HPDE6-E6E7 (cell line): ENCODE data around the gene OR6B3.

Experiments used
- DNase-seq: peaks from one replicate; pipeline ENCODE4 v3.0.0; 2011; ENCODE audit warnings: missing footprints; ENCODE audit errors: extremely low spot score

OR6B3 gene

DNA sequence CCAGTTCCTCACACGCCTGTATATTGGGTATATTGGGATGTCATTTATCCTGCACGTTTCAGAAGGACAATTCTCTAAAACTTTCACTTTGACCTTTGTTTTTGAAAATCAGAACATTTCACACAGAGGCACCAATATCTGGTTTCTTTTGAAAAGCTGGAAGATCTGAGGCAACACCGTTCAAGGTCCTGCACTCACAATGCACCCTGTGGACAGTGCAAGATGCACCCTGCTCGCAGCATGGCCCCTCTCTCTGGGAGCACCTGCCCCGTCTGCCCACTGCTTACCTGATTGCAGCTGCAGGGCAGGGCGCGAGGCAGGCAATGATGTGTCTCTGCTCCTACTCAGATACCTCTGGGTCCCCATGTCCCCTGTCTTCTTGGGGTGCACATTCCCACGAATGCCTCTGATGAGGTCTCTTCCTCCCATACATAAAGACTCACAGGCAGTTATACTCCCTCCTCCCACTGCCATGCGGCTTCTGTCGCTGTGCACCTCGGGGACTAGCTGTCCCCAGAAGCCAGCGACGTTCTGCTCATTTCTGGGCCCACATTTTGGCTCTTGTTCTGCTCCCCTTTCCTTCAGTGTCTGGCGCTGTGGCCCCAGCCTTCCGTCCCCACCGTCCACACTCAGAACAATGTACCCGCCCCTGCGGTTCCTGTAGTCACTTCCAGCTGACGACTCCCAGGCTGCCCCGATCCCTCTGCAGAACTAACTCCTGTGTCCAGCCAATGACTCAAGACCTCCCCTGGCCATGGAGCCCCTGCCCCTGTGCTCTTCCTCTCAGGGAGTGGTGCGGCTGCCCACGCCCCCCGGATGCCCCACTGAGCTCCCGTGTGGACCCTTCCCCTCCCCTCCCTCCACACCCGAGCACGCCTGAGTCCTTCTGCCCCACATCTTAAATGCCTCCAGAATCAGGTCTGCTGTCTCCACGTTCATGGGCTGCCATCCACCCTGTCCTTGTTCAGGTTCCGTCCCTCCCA, at the start of gene OR6B3:
Gene OR6B3 (minus strand): TSS at position 349 of the 983 bp plus-strand sequence.
- no peak for DNase-seq

DNA sequence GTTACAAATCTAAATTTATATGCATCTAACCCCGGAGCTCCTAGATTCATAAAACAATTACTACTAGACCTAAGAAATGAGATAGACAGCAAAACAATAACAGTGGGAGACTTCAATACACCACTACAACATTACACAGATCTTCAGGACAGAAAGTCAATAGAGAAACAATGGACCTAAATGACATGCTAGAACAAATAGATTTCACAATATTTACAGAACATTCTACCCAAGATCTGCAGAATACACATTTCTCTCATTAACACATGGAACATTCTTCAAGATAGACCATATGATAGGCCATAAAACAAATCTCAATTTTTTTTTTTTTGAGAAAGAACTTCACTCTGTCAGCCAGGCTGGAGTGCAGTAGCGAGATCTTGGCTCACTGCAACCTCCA, 45.0 kb upstream of the OR6B3 start:
- DNase-seq, result no peak

DNA sequence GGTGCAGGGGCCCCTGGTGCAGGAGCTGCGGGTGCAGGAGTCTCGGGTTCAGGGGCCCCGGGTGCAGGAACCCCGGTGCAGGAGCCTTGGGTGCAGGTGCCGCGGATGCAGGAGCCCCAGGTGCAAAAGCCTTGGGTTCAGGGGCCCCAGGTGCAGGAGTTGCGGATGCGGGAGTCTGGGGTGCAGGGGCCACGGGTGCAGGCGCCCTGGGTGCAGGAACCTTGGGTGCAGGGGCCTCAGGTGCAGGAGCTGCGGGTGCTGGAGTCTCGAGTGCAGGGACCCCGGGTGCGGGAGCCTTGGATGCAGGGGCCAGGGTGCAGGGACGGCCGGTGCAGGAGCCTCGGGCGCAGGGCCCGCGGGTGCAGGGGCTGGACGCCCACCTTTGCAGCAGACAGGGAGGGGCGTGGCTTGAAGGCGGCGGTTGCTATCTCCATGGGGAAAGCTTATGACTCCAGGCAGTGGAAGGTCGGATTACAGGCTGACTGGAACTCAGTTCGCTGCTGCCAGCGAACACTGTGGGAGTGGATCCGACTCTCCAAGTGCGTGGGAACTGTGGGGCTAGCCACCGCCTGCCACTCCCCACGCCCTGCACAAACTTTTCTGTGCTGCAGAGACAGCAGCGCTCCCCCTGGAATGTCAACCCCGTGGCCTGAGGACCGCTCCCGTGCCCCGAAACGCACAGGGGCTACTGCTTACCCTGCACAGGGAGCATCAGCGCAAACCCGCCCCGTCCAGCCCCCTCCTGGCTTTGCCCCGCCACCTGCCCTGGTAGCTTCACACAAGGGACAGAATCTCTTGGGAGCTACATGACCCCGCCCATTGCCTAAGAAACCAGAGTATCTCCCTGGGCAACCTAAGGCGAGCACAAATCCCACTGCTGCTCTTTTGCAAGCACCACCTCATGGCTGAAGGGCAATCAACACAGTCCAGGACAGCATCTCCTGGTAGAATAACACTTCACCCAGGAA, 42.5 kb upstream of the OR6B3 start:
- no peak for DNase-seq

DNA sequence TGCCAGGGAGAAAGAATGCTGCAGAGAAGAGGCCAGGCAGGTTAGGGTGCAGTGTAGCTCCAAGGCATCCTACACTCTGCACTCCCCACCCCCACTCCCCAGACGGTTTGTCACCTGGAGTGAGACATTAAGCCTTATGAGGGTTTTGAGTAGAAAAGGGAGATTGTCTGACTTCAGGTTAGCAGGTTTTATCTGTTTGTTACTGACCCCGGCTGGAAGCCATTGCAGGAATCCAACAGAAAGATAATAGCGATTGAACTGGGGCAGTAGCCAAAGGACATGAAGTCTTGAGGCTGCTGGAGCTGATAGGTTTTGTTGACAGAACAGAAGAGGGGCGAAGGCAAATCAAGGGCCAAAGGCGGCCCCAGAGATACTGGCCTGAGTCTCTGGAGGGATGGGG, 36.0 kb upstream of the OR6B3 start:
- DNase-seq, result no peak

DNA sequence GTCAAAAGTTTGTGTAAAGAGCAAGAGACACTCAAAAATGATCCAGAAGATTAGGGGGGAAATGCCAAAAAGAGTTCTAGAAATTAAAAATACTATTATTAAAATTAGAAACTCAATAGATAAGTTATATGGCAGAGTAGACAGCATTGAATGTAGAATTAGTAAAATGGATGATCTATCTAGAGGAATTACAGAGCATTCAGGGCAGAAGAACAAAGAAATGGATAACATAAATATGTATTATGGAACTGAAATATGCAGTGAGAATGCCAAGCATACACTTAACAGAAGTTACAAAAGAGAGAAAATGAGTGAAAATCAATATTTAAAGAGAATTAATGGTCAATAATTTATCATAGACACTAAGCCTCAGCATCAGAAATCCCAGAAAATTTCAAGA, 33.2 kb upstream of the OR6B3 start:
- no peak for DNase-seq

DNA sequence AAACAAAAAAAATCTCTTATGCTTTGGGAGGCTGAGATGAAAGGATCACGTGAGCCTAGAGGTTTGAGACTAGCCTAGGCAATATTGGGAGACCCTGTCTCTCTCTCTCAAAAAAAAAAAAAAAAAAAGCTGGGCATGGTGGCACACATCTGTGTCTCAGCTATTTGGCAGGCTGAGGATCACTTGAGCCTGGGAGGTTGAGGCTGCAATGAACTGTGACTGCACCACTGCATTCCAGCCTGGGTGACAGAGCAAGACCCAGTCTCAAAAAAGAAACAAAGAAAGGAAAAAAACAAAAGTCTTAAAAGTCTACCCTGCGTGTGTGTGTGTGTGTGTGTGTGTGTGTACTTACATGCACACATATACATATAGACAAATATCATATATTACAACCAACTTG, 25.3 kb upstream of the OR6B3 start:
- DNase-seq, result no peak

DNA sequence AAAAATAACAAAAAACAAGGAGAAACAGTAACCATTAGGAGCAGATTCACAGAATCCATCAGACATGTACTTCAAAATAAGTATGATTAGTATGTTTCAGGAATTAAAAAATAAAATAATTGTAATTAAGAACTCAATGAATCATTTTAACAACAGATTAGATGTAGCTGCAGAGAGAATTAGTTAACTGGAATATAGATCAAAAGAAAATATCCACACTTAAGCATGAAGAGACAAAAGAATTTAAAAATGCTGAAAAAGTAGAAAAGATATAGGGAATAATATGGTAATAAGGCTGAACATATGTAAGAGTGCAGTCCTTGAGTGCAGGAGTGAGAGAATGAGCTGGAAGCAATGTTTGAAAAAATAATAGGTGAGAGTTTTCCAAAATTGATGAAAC, 24.1 kb upstream of the OR6B3 start:
- no peak for DNase-seq

DNA sequence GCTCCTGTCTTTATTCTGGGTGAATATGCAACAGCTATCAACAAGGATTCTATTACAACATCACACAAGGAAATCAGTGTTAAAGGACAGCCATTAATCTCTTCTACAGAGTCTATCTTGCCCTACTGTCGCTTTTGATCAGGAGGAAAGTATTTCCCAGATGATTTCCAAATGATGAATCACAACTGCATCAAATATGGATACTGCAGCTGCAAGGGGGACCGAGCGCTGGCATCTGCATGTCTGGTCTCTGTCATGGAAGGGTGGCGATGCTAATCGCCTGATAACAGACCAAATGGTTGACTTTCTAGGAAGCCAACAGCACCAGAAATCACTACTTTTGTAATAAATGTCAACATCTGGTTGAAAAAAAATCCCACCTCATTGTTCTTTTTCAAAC, 21.2 kb upstream of the OR6B3 start:
- no peak for DNase-seq

DNA sequence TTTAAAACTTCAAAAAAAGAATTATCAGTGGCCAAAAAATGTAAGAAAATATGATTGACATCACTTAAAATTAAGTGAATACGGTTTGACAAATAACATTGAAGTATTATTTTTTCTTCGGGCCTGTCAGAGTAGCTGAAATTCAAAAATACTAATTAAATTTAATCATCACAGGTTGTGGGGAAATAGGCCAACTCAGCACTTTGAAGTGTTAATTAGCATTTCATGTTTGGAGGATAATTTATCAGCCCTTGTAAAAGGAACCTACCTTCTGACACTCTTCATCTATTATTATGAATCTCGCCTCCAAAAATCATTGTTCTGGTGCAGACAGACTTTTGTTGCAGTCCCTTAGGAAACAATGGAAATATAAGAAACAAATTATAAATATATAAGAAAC, 17.6 kb upstream of the OR6B3 start:
- no peak for DNase-seq

DNA sequence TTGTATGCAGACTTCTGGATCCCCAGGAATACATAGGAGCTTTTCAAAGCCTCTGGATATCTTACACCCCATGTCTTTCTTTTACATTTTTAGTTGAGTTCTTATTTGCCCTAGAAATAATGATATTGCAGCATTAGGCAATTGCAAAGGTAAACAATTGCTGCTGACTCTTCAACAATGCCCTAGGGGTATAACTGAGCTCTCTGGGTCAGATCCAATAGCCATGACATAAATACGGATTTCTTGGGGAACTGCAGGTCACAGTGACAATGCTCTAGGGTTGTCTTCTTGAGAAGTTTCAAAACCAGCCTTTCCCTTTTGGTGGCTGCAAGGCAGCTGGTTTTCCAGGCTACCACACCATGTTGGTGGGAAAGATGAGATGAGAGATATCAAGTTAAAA, 16.5 kb upstream of the OR6B3 start:
- peak; percentile 19 for DNase-seq

DNA sequence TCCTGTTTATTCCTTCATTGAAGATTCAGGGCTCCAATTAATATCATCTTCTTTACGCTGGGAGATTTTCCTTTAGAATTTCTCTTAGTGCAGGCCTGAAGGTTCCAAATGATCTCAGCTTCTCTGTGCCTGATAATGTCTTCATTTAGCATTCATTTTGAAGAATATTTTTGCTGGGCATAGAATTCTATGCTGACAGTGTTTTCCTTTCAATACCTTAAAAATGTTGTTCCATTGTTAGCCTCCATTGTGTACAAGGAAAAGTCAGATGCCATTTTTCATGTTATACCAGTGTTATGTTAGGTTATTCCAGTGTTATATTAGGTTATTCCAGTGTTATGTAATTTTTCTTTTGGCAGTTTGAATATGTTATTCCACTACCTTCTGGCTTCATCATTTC, 14.9 kb upstream of the OR6B3 start:
- DNase-seq, result no peak

DNA sequence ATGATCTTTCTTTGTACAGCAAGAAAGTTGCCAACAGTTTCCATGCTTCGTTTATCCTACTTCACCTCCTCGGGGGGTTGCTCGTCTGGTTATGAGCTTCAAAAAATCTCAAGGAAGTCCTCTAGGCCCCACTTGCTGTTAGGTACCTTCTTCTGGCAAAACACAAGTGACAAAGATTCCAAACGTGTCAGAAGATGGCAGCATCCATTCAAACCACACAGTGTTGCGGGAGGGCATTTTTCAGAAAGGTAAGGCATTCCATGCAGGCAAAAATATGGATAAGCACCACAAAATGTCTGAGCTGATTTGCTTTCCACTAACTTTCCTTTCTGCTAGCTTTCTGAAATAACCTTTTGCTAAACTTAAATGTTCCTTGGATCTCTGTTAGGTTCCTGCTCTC, 13.2 kb upstream of the OR6B3 start:
- no peak for DNase-seq

DNA sequence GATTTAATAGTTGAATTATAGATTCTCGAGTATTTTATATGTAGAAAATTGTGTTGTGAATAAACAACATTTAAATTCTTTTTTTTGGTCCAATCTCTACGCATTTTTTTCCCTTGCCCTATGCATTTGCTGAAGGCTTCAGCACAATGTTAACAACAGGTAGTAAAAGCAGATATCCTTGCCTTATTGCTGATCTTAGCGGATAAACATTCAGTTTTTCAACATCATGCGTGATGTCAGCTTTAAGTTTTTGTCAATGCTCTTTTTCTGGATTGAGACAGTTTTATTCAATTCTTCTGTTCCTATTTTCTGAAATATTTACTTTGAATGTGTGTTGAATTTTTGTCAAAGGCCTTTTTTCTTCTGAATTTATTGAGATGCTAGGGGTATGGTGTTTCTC, 11.6 kb upstream of the OR6B3 start:
- DNase-seq, result no peak

DNA sequence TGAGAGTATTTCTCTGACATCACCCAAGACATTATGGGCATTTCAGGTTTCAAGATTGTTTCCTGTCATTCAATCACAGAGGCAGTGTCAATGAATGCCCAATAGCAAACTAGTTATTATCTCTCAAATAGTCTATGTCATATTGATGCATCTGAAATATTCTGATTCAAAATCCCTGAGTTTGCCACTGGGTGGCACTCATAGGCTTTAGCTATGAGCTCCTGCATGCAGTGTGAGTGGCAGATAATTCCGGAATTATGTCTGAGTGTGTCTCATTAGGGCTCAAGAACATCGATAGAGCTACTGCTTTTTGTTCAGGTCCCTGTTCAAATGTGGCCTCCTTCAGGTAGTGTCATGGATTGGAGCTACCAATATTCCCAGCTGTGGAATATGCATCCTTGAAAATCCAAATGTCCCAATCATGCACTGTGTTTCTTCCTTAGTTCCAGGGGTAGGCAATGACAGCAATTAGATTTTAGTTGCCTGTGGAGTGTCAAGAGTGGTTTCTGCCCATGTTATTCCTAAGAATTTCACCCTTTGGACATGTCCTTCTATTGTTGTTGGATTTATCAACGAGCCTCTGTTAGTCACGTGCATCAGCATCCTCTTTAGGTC, 7.8 kb upstream of the OR6B3 start:
- DNase-seq, result peak; percentile 42

DNA sequence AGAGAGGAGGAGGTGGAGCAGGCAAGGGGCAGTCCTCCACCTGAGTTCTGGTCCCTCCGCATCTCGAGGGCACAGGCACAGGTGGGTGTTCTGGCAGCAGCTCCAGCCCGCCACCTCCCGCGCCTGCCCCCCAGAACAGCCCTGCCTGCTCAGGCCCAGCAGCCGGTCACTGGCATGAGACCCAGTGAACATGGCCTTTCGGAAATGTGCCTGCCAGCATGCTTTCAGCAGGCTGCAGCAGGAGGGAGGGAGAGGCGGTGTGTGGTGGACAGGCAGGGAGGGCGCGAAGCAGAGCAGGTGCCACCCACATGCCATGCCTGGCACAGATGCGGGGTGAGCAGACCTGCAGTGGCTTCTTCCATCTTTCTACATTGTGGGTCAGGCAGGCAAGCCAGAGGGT, 3.4 kb upstream of the OR6B3 start:
- DNase-seq, result no peak

DNA sequence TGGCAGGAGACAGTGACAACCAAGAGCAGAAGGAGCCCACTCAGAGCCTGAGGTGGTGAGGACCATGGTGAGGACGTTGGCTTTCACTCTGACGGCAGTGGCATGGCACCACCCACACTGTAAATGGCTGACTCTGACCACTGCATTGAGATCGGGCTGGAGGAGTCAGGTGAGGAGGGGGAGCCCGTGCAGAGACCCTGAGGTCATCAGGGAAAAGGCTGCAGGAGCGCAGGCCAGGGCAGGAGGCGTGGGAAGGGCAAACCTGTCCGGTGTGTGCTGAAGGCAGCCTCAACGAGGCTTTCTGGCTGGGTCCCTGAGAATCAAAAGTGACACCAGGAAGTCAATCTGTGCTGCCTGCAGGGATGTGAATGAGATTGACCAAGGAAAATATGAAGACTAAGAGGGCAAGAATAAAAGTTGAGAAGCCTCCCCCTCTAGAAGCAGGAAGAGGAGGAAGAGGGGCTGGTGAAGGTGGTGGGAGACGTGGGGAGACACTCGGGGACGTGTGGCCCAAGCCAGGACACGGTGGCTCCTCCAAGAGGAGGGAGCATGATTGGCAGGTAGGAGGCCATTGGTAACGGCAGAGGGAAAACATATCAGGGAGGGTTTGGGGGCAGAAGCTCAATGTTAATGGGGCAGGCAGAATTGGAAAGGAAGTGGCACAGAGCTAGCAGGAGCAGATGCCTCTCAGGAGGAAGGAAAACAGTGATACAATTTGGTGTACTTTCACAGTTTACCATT, 2.0 kb upstream of the OR6B3 start:
- DNase-seq, result no peak

DNA sequence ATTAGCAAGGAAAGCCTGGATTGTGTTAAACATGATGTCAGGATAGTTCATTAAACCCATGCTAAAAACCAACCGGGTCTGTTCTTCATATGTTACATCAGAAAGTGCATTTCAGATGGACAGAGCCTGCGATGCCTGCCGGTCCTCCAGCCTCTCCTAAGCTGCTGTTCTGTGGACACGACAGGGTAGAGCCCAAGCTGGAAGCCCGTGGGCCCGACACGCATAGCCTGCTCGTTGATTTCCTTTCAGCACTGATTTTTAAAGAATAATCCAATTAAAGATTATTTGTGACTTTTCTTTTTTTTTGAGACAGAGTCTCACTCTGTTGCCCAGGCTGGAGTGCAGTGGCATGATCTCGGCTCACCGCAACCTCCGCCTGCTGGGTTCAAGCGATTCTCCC, 797 bp downstream of the OR6B3 start:
- no peak for DNase-seq

DNA sequence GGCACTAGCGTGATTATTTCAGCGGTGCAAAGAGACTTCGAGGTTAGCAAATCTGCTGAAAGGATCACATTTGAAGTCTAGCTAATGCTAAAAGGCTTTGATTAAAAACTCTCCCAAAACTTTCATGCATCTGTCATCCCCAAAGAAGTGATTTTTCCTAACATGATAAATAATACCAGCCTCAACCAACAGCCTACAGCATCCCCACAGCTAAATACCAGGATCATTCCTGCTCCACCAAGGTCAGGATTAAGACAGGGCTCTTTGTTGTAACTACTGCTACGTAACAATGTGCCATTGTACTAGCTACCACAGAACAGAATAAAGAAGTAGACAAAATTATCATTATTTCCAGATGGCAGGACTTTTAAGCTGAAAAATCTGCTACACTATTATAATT, 1.6 kb downstream of the OR6B3 start:
- no peak for DNase-seq

DNA sequence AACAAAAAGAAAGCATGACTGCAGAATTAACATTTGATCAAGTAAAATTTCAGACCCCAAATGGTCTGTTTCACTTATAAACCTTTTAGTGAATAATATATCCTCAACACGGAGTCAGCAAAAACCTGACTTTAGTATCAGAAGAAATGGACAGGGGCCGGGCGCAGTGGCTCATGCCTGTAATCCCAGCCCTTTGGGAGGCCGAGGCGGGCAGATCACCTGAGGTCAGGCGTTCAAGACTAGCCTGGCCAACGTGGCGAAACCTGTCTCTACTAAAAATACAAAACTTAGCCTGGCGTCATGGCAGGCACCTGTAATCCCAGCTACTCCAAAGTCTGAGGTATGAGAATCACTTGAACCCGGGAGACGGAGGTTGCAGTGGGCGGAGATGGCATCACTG, 3.0 kb downstream of the OR6B3 start:
- DNase-seq, result no peak

DNA sequence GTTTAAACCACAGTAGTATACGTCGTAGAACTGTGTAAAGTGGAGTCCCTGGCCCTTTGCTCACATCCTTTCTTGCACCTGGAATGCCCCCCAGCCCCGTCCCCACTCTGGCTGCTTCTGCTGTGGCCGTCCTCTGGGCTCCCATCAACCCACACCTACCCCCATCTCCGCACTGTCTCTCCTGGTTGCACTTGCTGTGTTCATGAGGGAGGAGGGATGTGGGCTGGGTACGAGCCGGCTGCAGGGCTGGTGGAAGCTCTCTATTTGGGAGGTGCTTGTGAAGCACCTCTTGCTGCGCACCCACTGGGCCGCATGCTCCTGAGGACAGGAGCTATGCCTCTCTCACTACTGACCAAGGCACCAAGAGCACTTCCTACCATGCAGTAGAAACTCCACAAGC, 5.1 kb downstream of the OR6B3 start:
- DNase-seq, result no peak

DNA sequence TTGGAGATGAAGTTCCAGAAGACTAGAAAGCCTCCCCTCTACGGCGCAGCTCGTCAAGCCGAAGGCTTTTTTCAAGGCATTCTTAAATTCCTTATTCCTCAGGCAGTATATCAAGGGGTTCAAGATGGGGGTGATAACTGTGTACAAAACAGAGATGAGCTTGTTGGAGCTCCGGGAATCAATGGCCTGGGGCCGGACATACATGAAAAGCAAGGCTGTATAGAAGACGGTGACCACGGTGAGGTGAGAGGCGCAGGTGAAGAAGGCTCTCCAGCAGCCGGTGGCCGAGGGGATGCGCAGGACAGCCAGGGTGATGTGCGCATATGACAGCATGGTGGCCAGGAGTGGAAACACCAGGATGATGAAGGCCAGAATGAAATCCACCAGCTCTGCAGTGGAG, 8.2 kb downstream of the OR6B3 start:
- no peak for DNase-seq
